BJ (cell line): ENCODE results near the gene KRT15. TPM values are rescaled to one million over a fixed set of nuclear protein-coding genes. Genes with fewer than 3 reads are reported as not detected.

Source experiments
- CTCF ChIA-PET: fragments of 350-600 bp; formaldehyde crosslinking; extraction: SDS; loops from one replicate; lab custom pipeline; 2021; ENCODE audit warnings: antibody characterized with exemption, inconsistent platforms; lab: Yijun Ruan, JAX
- POLR2A ChIA-PET: fragments of 300-600 bp; sonication (Branson Sonifier 250); formaldehyde crosslinking; extraction: SDS; loops from one replicate; lab custom pipeline; 2021; ENCODE audit warnings: antibody characterized with exemption; lab: Charles Lee
- DNase-seq: peaks from one replicate; pipeline ENCODE4 v3.0.0-alpha.2; 2011; ENCODE audit warnings: low read depth
- H3K27me3 ChIP-seq: 2 replicates; pipeline ENCODE4 v1.6.0; 2011; ENCODE audit warnings: low read length; ENCODE audit not compliant: control insufficient read depth, insufficient read depth
- H3K36me3 ChIP-seq: 2 replicates; pipeline ENCODE4 v1.5.1; 2011; ENCODE audit warnings: low read length; ENCODE audit not compliant: control insufficient read depth, insufficient read depth
- H3K4me3 ChIP-seq: 2 replicates; pipeline ENCODE4 v1.5.1; 2011; ENCODE audit warnings: low read depth, mild to moderate bottlenecking, control low read depth, low read length
- polyA plus RNA-seq: library from polyadenylated mRNA; depleted of rRNA; stranded (reverse); fragments of >200 nt; gene quantifications from 2 replicates; pipeline ENCODE4 v1.2.3, GENCODE V29; 2011
- TF ChIP-seq, protein P1 (sequence below): IDR thresholded peaks from 2 replicates; pipeline ENCODE4 v1.5.1; 2011; ENCODE audit warnings: low read depth, mild to moderate bottlenecking, control low read depth, inconsistent platforms, low read length, moderate library complexity; ENCODE audit not compliant: insufficient read depth

The KRT15 gene
- polyA plus RNA-seq, 1 experiment: 2.7 TPM

DNA sequence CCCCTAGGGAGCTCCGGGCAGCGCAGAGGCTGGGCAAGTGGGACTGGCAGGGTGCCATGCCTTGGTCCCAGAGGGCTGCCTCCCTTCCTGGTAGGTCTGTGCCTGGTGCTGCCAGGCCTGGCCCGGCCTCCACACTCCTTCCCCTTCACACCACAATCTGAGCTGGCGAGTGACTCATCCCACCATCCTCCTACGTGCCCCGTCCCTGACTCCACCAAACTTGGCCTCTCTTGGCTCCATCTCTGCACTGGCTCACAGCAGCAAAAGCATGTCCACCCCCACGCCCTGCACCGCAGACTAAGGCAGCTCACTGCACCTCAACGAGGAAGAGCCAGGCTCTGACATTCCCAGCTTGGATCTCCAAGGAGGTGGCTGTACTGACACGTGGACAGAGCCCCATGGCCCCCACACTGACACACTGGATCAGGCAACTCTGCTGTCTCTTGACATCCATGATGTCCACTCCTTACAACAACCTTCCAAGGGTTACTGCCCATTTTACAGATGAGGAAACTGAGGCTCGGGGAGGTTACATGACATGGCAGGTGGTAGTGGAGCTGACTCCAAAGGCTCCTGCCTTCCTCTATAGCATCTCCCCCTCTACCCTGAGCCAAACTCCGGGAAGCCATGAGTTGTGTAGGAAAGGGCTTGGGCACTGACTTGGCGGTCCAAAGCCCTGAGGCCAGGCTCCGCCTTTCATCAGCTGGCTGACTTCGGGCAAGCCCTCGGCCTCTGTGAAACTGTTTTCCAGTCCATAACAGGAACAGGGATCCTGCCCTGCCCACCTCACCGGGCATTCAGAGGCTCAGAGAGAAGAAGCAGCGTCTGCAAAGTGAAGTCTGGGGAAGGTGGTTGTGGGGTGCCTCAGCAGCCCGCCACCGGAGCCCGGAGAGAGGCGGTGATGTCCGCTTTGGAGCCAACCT lies 29.5 kb upstream of the KRT15 start:
- no peaks in the 10 kb centered on the region for H3K27me3 ChIP-seq
- TF ChIP-seq, protein P1, sequence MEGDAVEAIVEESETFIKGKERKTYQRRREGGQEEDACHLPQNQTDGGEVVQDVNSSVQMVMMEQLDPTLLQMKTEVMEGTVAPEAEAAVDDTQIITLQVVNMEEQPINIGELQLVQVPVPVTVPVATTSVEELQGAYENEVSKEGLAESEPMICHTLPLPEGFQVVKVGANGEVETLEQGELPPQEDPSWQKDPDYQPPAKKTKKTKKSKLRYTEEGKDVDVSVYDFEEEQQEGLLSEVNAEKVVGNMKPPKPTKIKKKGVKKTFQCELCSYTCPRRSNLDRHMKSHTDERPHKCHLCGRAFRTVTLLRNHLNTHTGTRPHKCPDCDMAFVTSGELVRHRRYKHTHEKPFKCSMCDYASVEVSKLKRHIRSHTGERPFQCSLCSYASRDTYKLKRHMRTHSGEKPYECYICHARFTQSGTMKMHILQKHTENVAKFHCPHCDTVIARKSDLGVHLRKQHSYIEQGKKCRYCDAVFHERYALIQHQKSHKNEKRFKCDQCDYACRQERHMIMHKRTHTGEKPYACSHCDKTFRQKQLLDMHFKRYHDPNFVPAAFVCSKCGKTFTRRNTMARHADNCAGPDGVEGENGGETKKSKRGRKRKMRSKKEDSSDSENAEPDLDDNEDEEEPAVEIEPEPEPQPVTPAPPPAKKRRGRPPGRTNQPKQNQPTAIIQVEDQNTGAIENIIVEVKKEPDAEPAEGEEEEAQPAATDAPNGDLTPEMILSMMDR: no peak
- ChIA-PET POLR2A (interaction anchor here (0.5 to 1.6 kb wide), 7 partner anchors 9 to 1127 kb away, joined by 3 to 12 read pairs (median 4); no protein-coding TSS in a partner anchor), CTCF (interaction anchor here (0.7 to 14.4 kb wide), 72 partner anchors 7 to 933 kb away, joined by 3 to 343 read pairs (median 5); partner anchors contain the start of genes EIF1, KRT19, KRT20 and KRT32)
- DNase-seq: peak; percentile 92
- no peak overlapping the region for H3K4me3 ChIP-seq
- H3K36me3 ChIP-seq: no peaks in the 10 kb centered on the region

DNA sequence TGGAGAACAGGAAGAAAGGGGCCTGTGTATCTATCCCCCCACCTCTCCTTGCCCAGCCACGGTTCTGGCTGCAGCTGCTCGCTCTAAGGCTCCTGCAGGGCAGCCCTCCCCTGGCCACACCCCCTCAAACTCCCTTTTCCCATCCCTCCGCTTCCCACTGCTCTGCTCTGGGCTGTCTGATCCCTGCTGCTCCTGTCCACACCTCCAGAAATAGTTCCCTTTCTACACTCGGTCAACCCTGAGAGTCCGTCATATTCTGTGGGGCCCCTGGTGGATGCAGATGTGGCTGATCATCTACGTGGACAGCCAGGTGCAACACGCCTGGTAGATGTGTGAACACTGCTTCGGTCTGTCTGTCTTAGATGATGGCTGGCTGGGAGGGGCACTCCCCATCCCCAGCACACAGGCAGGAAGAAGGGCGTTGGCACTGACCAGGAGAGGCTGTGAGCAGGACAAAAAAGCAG lies 28.7 kb upstream of the KRT15 start:
- Histone ChIP-seq H3K36me3 (no peaks in the 10 kb centered on the region), H3K4me3 (no peak overlapping the region), H3K27me3 (no peaks in the 10 kb centered on the region)
- POLR2A ChIA-PET: interaction anchor here (0.5 to 1.2 kb wide), 6 partner anchors 9 to 1126 kb away, joined by 3 to 12 read pairs (median 4); no protein-coding TSS in a partner anchor
- TF ChIP-seq, protein P1: no peak
- CTCF ChIA-PET: interaction anchor here (0.7 to 14.4 kb wide), 23 partner anchors 12 to 740 kb away, joined by 3 to 343 read pairs (median 10); no protein-coding TSS in a partner anchor
- no peak for DNase-seq

DNA sequence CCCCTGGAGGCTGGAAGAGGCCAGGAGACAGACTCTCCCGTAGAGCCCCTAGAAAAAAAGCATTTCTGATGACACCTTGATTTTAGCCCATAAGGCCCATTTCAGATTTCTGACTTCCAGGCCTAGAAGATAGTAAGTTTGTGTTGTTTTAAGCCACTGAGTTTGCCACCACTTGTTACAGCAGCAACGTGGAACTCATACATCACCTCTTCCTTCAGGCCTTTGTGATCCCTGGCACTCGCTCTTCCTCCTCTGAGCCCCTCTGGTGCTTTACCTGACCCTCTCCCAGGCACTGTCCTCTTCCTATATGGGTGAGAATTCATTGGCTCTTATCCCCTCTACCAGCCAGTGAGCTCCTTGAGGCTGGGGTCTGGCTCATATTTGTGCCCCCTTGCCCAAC lies 28.1 kb upstream of the KRT15 start:
- POLR2A ChIA-PET: no interaction called here
- H3K27me3 ChIP-seq: no peaks in the 10 kb centered on the region
- CTCF ChIA-PET: interaction anchor here (2.8 to 14.4 kb wide), 4 partner anchors 12 to 224 kb away, joined by 10 to 343 read pairs (median 137); no protein-coding TSS in a partner anchor
- no peak overlapping the region for H3K4me3 ChIP-seq
- no peaks in the 10 kb centered on the region for H3K36me3 ChIP-seq
- DNase-seq: no peak
- TF ChIP-seq, protein P1: no peak

DNA sequence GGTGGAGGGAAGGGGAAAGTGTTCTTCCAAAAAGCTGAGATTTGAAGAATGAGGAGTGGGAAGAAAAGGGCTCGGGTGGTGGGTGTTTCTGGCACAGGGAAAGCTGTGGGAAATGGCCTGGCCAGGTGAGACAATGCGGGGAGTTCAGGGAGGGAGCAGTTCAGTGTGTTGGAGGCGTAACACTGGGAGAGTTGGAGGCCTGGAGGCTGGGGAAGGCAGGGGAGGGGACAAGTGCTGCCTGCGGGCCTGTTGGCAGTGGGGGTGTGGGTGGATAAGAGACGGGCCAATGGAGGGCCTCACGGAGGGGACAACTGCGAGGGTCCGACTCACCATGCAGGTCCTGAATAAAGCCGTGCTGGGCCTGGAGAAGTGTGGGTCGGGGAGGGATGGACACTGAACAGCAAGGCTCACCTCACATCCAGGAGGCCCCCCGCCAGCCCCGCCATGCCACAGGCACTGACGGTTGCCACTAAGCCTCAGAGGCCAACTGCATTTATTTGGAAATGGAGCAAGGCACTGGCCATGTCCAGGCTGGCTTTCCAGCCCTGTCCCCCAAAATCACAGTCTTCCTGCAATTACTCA lies 27.2 kb upstream of the KRT15 start:
- CTCF ChIA-PET: interaction anchor here (10.5 kb wide), 1 partner anchor 118 kb away, joined by 243 read pairs; no protein-coding TSS in a partner anchor
- H3K36me3 ChIP-seq: no peaks in the 10 kb centered on the region

More for the DNA sequence above, 27.2 kb upstream of the KRT15 start:
- TF ChIP-seq, protein P1: no peak
- POLR2A ChIA-PET: no interaction called here
- Histone ChIP-seq H3K27me3 (no peaks in the 10 kb centered on the region), H3K4me3 (no peak overlapping the region)
- DNase-seq: no peak
